WTC11 (cell line): ENCODE measurements around the gene TMEM221. TPM values are rescaled to one million over a fixed set of nuclear protein-coding genes. Genes with fewer than 3 reads are reported as not detected.

ENCODE experiments used
- ATAC-seq: fragments of 200-7000 bp; cut with Tn5 transposase; 2 replicates; pipeline ENCODE4 v1.10.0; 2021; ENCODE audit warnings: mild to moderate bottlenecking, moderate library complexity
- CTCF ChIA-PET: fragments of 300-600 bp; sonication (Branson Sonifier 250); formaldehyde crosslinking; loops from one replicate; lab custom pipeline; 2021; ENCODE audit warnings: antibody characterized with exemption; lab: Charles Lee
- POLR2A ChIA-PET: fragments of 350-600 bp; sonication (Branson Sonifier 250); formaldehyde crosslinking; loops from one replicate; lab custom pipeline; 2021; ENCODE audit warnings: antibody characterized with exemption; lab: Charles Lee
- DNase-seq: peaks from one replicate; pipeline ENCODE4 v3.0.0; 2021; ENCODE audit warnings: low spot score
- H3K27ac Mint-ChIP-seq: 2 replicates; pipeline ENCODE4 v1.8.0; 2021; ENCODE audit warnings: mixed read lengths
- H3K27me3 Mint-ChIP-seq: 2 replicates; pipeline ENCODE4 v1.8.0; 2021; ENCODE audit warnings: low read depth, mild to moderate bottlenecking, moderate library complexity, mixed read lengths
- H3K36me3 Mint-ChIP-seq: 2 replicates; pipeline ENCODE4 v1.8.0; 2021; ENCODE audit warnings: mixed read lengths
- H3K4me1 Mint-ChIP-seq: 2 replicates; pipeline ENCODE4 v1.8.0; 2022; ENCODE audit warnings: mixed read lengths
- H3K4me3 Mint-ChIP-seq: 2 replicates; pipeline ENCODE4 v1.8.0; 2021; ENCODE audit warnings: mild to moderate bottlenecking, moderate library complexity, mixed read lengths
- H3K9me3 Mint-ChIP-seq: 2 replicates; pipeline ENCODE4 v1.8.0; 2021; ENCODE audit warnings: mixed read lengths
- EMX1 ChIP-seq: fragments of 250-450 bp; sonication (Bioruptor Pico); IDR thresholded peaks from 2 replicates; pipeline ENCODE4 v1.8.0; 2021; ENCODE audit warnings: mild to moderate bottlenecking
- ESRRA ChIP-seq: sonication (generic); formaldehyde crosslinking; IDR thresholded peaks from 2 replicates; pipeline ENCODE4 v1.8.1; 2022; ENCODE audit warnings: mild to moderate bottlenecking, missing genetic modification reagents, borderline replicate concordance
- FOXJ3 ChIP-seq: sonication (generic); formaldehyde crosslinking; IDR thresholded peaks from 2 replicates; pipeline ENCODE4 v1.9.0; 2021; ENCODE audit warnings: missing genetic modification reagents, mild to moderate bottlenecking, borderline replicate concordance
- IRF2 ChIP-seq: sonication (generic); formaldehyde crosslinking; IDR thresholded peaks from 2 replicates; pipeline ENCODE4 v1.8.0; 2022; ENCODE audit warnings: low read depth, missing genetic modification reagents, borderline replicate concordance
- KAT7 ChIP-seq: sonication (generic); formaldehyde crosslinking; IDR thresholded peaks from 2 replicates; pipeline ENCODE4 v1.8.1; 2023; ENCODE audit warnings: missing genetic modification reagents, mild to moderate bottlenecking, borderline replicate concordance
- NR2C2 ChIP-seq: sonication (generic); formaldehyde crosslinking; IDR thresholded peaks from 2 replicates; pipeline ENCODE4 v1.8.0; 2022; ENCODE audit warnings: mild to moderate bottlenecking, missing genetic modification reagents
- SMAD3 ChIP-seq: sonication (generic); formaldehyde crosslinking; IDR thresholded peaks from 2 replicates; pipeline ENCODE4 v1.8.0; 2022; ENCODE audit warnings: missing genetic modification reagents, mild to moderate bottlenecking, borderline replicate concordance
- SMAD4 ChIP-seq: sonication (generic); formaldehyde crosslinking; IDR thresholded peaks from 2 replicates; pipeline ENCODE4 v1.8.0; 2022; ENCODE audit warnings: mild to moderate bottlenecking, missing genetic modification reagents
- TEAD1 ChIP-seq: sonication (generic); formaldehyde crosslinking; IDR thresholded peaks from 2 replicates; pipeline ENCODE4 v1.8.0; 2022; ENCODE audit warnings: mild to moderate bottlenecking, missing genetic modification reagents
- TP53 ChIP-seq: sonication (generic); formaldehyde crosslinking; IDR thresholded peaks from 2 replicates; pipeline ENCODE4 v1.8.1; 2023; ENCODE audit warnings: mild to moderate bottlenecking, missing genetic modification reagents
- ZBTB21 ChIP-seq: sonication (generic); formaldehyde crosslinking; IDR thresholded peaks from 2 replicates; pipeline ENCODE4 v1.8.1; 2023; ENCODE audit warnings: mild to moderate bottlenecking, missing genetic modification reagents, borderline replicate concordance
- ZNF121 ChIP-seq: sonication (generic); formaldehyde crosslinking; IDR thresholded peaks from 2 replicates; pipeline ENCODE4 v1.8.0; 2023; ENCODE audit warnings: missing genetic modification reagents
- ZNF219 ChIP-seq: sonication (generic); formaldehyde crosslinking; IDR thresholded peaks from 2 replicates; pipeline ENCODE4 v1.8.0; 2023; ENCODE audit warnings: missing genetic modification reagents, mild to moderate bottlenecking, borderline replicate concordance
- ZNF317 ChIP-seq: sonication (generic); formaldehyde crosslinking; IDR thresholded peaks from 2 replicates; pipeline ENCODE4 v1.8.1; 2023; ENCODE audit warnings: low read depth, mild to moderate bottlenecking, moderate library complexity, missing genetic modification reagents, borderline replicate concordance
- ZNF423 ChIP-seq: fragments of 250-450 bp; sonication (Bioruptor Pico); IDR thresholded peaks from 2 replicates; pipeline ENCODE4 v2.1.2; 2022; ENCODE audit warnings: mild to moderate bottlenecking, moderate library complexity
- total RNA-seq: library from RNA; stranded (reverse); gene quantifications from 3 replicates; pipeline ENCODE4 v1.2.3, GENCODE V29; 2021
- TF ChIP-seq, protein P1 (sequence below): fragments of 250-450 bp; sonication (Bioruptor Pico); conservative IDR thresholded peaks from 2 replicates; pipeline ENCODE4 v1.9.0; 2021; ENCODE audit warnings: mild to moderate bottlenecking
- TF ChIP-seq, protein P2 (sequence below): sonication (generic); formaldehyde crosslinking; IDR thresholded peaks from 2 replicates; pipeline ENCODE4 v1.8.1; 2023; ENCODE audit warnings: mild to moderate bottlenecking, missing genetic modification reagents, moderate library complexity
- TF ChIP-seq, protein P3 (sequence below): sonication (generic); formaldehyde crosslinking; IDR thresholded peaks from 2 replicates; pipeline ENCODE4 v1.8.0; 2022; ENCODE audit warnings: mild to moderate bottlenecking, missing genetic modification reagents
- TF ChIP-seq, protein P4 (sequence below): fragments of 250-450 bp; sonication (Bioruptor Pico); IDR thresholded peaks from 2 replicates; pipeline ENCODE4 v1.9.0; 2021; ENCODE audit warnings: mild to moderate bottlenecking
- TF ChIP-seq, protein P5 (sequence below): sonication (generic); formaldehyde crosslinking; IDR thresholded peaks from 2 replicates; pipeline ENCODE4 v1.8.1; 2022; ENCODE audit warnings: low read depth, mild to moderate bottlenecking, moderate library complexity, missing genetic modification reagents, borderline replicate concordance
- TF ChIP-seq, protein P6 (sequence below): sonication (generic); formaldehyde crosslinking; IDR thresholded peaks from 2 replicates; pipeline ENCODE4 v1.8.0; 2023; ENCODE audit warnings: missing genetic modification reagents, mild to moderate bottlenecking, borderline replicate concordance
- TF ChIP-seq, protein P7 (sequence below): sonication (generic); formaldehyde crosslinking; IDR thresholded peaks from 2 replicates; pipeline ENCODE4 v1.8.1; 2023; ENCODE audit warnings: mild to moderate bottlenecking, missing genetic modification reagents, moderate library complexity
- TF ChIP-seq, protein P8 (sequence below): sonication (generic); formaldehyde crosslinking; IDR thresholded peaks from 2 replicates; pipeline ENCODE4 v1.8.0; 2022; ENCODE audit warnings: mild to moderate bottlenecking, missing genetic modification reagents
- TF ChIP-seq, protein P9 (sequence below): sonication (generic); formaldehyde crosslinking; IDR thresholded peaks from 2 replicates; pipeline ENCODE4 v1.8.0; 2023; ENCODE audit warnings: missing genetic modification reagents

TMEM221 gene
- total RNA-seq, 1 experiment from 2014 or later, result 1.2 TPM

DNA sequence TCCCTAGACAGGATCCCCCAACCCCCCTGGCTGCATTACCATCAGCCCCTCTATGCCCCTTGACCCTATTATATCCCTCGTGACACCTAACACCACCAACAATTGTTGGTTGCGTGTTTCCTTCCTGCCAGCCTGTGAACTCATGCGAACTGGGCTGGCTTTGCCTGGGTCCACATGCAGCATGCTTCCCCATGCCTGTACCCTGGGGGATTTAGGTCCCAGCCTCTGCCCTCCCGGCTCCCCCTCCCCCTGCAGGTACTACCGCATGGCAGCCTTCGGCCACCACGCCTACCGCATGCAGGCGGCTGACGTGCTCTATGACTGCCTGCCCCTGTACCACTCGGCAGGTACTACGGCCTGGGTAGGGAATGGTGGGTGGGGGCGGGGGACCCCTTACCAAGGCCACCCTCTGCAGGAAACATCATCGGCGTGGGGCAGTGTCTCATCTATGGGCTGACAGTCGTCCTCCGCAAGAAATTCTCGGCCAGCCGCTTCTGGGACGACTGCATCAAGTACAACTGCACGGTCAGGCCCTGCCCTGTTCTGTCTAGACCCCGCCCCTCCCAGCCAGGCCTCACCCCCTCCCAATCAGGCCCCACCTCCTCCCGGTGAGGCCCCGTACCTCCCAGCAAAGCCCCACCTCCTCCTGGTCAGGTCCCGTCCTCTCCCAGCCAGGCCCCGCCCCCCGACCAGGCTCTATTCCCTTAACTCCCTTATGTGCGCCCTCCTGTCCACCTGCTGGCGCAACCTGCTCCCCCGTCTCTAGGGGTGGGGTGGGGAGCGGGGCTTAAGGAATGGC is 40.3 kb upstream of the TMEM221 start:
- Mint-ChIP-seq H3K27ac (peak overlapping the region; percentile 77), H3K4me3 (peak overlapping the region; percentile 78), H3K4me1 (peaks cover 21% of the 10 kb centered on the region), H3K36me3 (no peaks in the 10 kb centered on the region), H3K9me3 (no peaks in the 10 kb centered on the region), H3K27me3 (peaks cover 9% of the 10 kb centered on the region; the same call in 1 of the 2 replicates)
- DNase-seq, result peak; percentile 99
- ATAC-seq, result peak; percentile 96
- CTCF ChIA-PET, result interaction anchor here (0.8 to 2.5 kb wide), 10 partner anchors 7 to 295 kb away, joined by 3 to 8 read pairs (median 4); no protein-coding TSS in a partner anchor
- POLR2A ChIA-PET, result no interaction called here
- TF ChIP-seq, protein P1, sequence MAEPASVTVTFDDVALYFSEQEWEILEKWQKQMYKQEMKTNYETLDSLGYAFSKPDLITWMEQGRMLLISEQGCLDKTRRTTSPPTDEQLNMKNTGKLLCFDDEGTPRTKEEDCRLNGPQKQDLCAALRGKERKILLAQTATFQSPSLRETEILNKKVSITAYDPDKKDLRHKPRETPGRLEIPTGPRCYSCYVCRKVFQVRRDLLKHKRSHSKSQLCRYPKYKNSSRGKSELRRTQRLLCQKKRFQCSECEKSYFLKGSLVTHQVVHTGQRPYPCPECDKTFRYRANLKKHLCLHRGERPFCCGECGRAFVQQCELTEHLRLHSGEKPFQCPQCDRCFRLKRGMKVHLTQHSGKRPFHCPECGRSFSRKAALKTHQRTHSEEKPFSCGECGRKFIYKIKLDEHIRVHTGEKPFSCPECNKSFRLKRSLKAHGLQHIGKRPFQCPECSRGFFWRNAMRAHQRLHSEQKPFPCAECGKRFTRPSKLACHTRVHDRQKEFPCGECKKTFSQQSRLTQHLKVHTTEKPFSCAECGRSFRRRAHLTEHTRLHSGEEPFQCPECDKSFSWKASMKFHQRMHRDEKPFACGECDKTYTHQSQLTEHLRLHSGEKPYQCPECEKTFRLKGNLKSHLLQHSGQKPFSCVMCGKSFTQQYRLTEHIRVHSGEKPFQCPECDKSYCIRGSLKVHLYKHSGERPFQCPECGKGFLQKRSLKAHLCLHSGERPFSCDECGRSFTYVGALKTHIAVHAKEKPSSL (CRISPR knock-in tag), result no peak
- TF ChIP-seq, protein P2, sequence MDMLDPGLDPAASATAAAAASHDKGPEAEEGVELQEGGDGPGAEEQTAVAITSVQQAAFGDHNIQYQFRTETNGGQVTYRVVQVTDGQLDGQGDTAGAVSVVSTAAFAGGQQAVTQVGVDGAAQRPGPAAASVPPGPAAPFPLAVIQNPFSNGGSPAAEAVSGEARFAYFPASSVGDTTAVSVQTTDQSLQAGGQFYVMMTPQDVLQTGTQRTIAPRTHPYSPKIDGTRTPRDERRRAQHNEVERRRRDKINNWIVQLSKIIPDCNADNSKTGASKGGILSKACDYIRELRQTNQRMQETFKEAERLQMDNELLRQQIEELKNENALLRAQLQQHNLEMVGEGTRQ, result no peak
- TF ChIP-seq EMX1 (CRISPR knock-in tag) (no peak), TP53 (CRISPR knock-in tag) (0 out of 2 replicates have a peak, but pooled peaks have one; percentile 16), ZNF423 (CRISPR knock-in tag) (no peak), IRF2 (CRISPR knock-in tag) (peak; percentile 29; the same call in 1 of the 2 replicates), TEAD1 (CRISPR knock-in tag) (peak; percentile 56; the same call in 1 of the 2 replicates), SMAD3 (no peak), NR2C2 (CRISPR knock-in tag) (no peak), FOXJ3 (no peak), ZNF121 (no peak), ZNF317 (CRISPR knock-in tag) (no peak), ZBTB21 (CRISPR knock-in tag) (no peak), ESRRA (CRISPR knock-in tag) (0 out of 2 replicates have a peak, but pooled peaks have one; percentile 22), SMAD4 (CRISPR knock-in tag) (no peak), ZNF219 (CRISPR knock-in tag) (no peak), KAT7 (no peak)
- TF ChIP-seq, protein P3, sequence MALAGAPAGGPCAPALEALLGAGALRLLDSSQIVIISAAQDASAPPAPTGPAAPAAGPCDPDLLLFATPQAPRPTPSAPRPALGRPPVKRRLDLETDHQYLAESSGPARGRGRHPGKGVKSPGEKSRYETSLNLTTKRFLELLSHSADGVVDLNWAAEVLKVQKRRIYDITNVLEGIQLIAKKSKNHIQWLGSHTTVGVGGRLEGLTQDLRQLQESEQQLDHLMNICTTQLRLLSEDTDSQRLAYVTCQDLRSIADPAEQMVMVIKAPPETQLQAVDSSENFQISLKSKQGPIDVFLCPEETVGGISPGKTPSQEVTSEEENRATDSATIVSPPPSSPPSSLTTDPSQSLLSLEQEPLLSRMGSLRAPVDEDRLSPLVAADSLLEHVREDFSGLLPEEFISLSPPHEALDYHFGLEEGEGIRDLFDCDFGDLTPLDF (CRISPR knock-in tag), result no peak
- TF ChIP-seq, protein P4, sequence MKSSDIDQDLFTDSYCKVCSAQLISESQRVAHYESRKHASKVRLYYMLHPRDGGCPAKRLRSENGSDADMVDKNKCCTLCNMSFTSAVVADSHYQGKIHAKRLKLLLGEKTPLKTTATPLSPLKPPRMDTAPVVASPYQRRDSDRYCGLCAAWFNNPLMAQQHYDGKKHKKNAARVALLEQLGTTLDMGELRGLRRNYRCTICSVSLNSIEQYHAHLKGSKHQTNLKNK (CRISPR knock-in tag), result no peak
- TF ChIP-seq, protein P5, sequence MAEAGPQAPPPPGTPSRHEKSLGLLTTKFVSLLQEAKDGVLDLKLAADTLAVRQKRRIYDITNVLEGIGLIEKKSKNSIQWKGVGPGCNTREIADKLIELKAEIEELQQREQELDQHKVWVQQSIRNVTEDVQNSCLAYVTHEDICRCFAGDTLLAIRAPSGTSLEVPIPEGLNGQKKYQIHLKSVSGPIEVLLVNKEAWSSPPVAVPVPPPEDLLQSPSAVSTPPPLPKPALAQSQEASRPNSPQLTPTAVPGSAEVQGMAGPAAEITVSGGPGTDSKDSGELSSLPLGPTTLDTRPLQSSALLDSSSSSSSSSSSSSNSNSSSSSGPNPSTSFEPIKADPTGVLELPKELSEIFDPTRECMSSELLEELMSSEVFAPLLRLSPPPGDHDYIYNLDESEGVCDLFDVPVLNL (CRISPR knock-in tag), result no peak
- TF ChIP-seq, protein P6, sequence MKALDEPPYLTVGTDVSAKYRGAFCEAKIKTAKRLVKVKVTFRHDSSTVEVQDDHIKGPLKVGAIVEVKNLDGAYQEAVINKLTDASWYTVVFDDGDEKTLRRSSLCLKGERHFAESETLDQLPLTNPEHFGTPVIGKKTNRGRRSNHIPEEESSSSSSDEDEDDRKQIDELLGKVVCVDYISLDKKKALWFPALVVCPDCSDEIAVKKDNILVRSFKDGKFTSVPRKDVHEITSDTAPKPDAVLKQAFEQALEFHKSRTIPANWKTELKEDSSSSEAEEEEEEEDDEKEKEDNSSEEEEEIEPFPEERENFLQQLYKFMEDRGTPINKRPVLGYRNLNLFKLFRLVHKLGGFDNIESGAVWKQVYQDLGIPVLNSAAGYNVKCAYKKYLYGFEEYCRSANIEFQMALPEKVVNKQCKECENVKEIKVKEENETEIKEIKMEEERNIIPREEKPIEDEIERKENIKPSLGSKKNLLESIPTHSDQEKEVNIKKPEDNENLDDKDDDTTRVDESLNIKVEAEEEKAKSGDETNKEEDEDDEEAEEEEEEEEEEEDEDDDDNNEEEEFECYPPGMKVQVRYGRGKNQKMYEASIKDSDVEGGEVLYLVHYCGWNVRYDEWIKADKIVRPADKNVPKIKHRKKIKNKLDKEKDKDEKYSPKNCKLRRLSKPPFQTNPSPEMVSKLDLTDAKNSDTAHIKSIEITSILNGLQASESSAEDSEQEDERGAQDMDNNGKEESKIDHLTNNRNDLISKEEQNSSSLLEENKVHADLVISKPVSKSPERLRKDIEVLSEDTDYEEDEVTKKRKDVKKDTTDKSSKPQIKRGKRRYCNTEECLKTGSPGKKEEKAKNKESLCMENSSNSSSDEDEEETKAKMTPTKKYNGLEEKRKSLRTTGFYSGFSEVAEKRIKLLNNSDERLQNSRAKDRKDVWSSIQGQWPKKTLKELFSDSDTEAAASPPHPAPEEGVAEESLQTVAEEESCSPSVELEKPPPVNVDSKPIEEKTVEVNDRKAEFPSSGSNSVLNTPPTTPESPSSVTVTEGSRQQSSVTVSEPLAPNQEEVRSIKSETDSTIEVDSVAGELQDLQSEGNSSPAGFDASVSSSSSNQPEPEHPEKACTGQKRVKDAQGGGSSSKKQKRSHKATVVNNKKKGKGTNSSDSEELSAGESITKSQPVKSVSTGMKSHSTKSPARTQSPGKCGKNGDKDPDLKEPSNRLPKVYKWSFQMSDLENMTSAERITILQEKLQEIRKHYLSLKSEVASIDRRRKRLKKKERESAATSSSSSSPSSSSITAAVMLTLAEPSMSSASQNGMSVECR (CRISPR knock-in tag), result peak; percentile 49; the same call in 1 of the 2 replicates
- TF ChIP-seq, protein P7, sequence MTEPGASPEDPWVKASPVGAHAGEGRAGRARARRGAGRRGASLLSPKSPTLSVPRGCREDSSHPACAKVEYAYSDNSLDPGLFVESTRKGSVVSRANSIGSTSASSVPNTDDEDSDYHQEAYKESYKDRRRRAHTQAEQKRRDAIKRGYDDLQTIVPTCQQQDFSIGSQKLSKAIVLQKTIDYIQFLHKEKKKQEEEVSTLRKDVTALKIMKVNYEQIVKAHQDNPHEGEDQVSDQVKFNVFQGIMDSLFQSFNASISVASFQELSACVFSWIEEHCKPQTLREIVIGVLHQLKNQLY (CRISPR knock-in tag), result no peak
- TF ChIP-seq, protein P8, sequence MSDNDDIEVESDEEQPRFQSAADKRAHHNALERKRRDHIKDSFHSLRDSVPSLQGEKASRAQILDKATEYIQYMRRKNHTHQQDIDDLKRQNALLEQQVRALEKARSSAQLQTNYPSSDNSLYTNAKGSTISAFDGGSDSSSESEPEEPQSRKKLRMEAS, result peak; percentile 95
- TF ChIP-seq, protein P9, sequence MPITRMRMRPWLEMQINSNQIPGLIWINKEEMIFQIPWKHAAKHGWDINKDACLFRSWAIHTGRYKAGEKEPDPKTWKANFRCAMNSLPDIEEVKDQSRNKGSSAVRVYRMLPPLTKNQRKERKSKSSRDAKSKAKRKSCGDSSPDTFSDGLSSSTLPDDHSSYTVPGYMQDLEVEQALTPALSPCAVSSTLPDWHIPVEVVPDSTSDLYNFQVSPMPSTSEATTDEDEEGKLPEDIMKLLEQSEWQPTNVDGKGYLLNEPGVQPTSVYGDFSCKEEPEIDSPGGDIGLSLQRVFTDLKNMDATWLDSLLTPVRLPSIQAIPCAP (CRISPR knock-in tag), result peak; percentile 75; the same call in 1 of the 2 replicates
